Colon (tissue), 2 donors: ENCODE results near the gene FAAP20.

ENCODE experiments used
- FAIRE-seq: peaks from 2 replicates; lab custom pipeline; 2012; peaks lifted over from hg19 to GRCh38; lab: Jason Lieb, UNC
- donor health status: control.
- donor health status: control.

The FAAP20 gene

GRCh38 chr1:2194898-2195673 is 514 bp upstream of the FAAP20 start:
- FAIRE-seq, result no peak

GRCh38 chr1:2193514-2194281 is 874 bp downstream of the FAAP20 start:
- no peak for FAIRE-seq

DNA sequence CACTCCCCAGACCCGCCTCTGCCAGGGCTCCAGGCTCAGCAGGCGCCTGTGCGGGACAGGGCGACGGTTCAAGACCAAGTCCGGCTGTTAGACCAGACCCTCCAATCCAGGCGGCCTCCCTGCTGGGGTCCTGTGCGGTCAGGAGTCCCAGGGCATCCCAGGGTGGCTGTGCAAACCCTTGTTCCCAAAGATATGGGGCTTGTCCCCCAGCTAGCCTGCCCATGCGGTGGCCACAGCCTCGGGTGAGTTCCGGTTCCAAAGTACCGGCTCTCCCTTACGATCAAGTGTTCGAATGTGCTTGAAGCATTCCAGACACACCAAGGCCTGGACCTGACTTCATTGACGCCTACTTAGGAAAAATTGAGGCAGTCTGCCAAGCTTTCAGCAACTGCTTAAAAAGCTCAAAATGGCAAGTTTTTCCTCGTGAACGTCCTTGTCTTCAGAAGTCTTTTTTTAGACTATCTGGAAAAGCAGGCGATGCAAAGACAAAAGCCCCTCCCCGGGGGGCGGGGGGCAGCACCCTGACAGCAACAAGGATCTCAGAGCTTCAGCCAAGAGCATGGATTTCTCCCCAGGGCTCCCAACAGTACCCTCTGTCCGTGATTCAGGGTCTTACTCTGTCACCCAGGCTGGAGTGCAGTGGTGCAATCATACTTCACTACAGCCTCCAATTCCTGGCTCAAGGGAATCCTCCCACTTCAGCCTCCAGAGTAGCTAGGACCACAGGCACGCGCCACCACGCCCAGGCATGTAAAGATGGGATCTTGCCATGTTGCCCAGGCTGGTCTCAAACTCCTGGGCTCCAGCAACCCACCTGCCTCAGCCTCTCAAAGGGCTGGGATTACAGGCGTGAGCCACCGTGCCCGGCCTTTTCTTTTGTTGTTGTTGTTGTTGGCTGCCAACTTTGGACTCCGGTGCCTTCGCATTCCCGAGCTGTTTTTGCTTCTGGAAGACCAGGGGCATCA is 2.3 kb downstream of the FAAP20 start:
- no peak for FAIRE-seq

GRCh38 chr1:2190491-2190976 is 4.0 kb downstream of the FAAP20 start:
- FAIRE-seq, result no peak

- FAIRE-seq, result peak; percentile 38
Measured at GRCh38 chr1:2189459-2190425, 4.8 kb downstream of the FAAP20 start.

DNA sequence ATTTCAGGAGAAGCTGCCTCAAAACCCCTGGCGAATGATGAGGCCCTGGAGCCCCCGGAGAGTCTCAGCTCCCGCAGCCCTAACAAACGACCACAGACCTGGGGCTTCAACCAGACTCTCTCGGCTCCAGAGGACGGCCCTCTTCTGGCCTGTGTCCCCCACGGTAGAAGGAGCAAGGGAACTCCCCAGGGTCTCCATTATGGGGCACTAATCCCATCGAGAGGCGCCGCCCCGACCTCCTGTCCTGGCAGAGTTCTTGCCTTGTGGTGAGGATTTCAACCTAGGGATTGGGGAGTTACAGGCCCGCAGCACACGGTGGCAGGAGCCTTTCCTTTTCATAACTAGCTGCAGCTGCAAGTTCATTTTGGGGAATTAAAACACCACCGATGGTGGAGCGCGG is 6.2 kb downstream of the FAAP20 start:
- no peak for FAIRE-seq

DNA sequence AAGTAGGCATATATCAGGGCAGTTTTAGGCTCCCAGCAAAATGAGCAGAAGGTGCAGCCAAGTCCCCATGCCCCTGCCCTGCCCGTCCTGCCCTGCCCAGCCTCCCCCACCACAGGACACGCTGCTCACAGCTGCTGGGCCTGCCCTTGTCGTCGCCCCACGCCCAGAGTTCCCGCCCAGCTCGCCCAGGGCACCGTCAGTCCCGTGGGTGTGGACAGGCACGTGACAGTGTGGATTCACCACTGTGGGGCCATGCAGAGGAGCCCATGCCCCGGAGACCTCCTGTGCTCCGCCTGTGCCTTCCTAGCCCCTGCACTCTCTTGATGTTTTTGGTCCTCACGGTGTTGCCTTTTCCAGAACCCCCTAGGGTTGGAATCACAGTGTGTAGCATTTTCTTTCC is 7.0 kb downstream of the FAAP20 start:
- FAIRE-seq, result no peak

- no peak for FAIRE-seq
Measured at GRCh38 chr1:2186901-2187300, 7.7 kb downstream of the FAAP20 start.

DNA sequence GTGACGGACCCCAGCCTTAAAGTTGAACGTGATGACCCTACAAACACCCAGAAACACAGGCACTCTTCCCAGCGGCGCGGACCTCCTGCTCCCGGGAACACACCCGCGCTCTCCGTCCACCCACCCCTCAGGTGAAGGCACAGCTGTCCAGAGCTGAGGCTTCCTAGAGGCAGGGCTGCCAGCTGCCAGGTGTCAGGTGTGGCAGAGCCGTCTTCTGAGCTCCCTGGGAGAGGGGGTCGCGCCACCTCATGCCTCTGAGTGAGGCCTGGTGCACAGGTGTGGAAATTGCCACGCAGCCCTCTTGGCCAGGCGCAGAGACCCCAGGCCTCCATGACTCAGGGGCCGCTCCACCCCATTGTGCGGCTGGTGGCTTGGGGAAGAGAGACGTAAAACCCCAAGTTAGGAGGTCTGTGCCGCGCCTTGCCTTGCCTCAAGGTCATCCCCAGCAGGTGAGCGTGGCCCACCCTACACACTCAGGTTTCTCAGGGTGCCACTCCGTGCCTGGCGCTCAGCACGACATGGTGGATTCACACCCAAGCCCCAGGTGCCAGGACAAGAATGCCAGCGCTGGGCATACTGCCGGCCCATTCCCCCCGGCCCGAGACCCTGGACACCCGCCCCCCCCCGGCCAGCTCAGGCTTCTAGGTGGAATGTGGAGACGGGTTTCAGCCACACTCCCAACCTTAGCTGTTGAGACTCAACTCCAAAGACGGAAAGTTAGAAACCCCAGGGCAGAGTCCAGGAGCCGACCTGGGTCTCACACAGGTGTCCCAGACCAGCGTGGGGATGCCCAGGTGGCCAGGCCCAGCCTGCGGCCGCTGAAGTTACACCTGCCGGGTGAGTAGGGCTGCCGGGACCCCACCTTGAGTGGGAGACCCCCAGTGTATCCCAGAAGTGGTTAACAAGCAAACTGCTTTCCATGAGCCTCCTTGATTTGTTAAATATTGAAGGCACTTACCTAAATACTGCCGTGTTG is 8.4 kb downstream of the FAAP20 start:
- no peak for FAIRE-seq

DNA sequence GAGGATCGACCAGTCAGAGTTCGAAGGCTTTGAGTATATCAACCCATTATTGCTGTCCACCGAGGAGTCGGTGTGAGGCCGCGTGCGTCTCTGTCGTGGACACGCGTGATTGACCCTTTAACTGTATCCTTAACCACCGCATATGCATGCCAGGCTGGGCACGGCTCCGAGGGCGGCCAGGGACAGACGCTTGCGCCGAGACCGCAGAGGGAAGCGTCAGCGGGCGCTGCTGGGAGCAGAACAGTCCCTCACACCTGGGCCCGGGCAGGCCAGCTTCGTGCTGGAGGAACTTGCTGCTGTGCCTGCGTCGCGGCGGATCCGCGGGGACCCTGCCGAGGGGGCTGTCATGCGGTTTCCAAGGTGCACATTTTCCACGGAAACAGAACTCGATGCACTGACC is 9.6 kb downstream of the FAAP20 start:
- no peak for FAIRE-seq

DNA sequence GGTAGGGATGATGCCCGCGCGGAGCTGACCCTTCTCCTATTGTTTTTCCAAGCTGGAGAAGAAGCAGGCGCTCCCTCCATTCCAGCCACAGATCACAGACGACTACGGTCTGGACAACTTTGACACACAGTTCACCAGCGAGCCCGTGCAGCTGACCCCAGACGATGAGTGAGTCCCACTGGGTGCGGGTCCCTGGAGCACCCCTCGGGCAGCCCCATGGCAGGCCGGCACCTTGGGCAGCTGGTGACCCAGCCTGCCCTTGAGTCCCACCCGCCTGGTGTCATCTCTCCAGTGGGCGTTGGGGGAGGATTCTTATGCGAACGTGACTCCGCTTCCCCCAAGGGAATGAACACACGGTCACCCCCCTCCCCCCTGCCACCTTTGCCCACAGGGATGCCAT is 10.0 kb downstream of the FAAP20 start:
- FAIRE-seq, result no peak

DNA sequence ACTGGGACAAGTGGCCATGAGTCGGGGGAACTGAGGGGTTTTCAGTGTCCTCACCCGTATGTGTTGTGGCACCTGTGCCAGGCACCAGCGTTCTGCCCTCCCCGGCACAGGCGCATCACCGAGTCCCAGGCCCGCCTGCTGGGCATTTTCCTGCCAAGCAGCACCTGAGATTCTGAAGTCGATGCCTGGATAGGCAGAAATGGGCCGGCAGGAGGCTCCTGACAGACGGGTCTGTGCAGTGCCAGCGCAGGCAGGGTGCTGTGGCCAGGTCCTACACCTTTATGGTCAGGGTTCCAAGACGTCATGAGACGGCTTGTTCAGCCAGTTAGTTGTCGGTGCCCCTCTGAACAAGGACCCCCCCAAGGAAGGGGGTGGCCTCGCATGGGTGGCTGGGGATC is 10.6 kb downstream of the FAAP20 start:
- no peak for FAIRE-seq

DNA sequence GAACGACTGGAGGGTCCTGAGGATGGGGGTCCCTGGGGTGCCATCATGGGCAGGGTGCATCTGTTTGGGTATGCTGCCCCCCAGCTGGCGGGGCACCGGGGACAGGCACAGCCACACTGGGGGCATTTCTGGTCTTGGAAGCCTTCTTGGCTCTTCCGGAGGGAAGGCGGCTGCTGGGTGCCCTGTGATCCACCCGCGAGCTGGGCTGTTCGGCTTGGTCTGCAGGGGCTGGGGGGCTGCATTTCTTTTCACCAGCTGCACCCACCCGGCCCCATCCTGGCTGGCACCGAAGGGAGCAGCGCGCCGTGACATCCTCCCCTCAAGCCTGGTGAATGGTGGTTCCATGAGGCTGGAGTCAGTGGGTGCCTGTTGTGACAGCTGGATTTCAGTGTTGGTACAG is 12.2 kb downstream of the FAAP20 start:
- no peak for FAIRE-seq

DNA sequence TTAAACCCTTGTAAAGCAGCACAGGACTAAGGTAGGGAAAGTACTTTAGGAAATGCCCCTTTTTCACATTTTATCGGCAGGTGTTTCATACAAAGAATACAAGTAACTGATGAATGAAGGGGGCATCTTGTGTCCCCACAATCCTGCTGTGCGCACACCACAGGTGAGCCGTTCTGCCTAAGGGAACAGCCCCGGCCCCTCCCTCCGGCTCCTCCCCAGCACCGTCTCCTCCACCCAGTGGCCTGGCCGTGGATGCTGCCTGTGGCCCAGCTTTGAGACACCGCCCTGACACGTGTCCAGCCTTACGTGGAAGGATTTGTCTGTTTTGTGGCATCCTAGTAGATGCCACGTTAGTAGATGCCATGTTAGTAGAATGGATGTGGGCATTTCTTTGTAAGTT is 12.8 kb downstream of the FAAP20 start:
- no peak for FAIRE-seq

DNA sequence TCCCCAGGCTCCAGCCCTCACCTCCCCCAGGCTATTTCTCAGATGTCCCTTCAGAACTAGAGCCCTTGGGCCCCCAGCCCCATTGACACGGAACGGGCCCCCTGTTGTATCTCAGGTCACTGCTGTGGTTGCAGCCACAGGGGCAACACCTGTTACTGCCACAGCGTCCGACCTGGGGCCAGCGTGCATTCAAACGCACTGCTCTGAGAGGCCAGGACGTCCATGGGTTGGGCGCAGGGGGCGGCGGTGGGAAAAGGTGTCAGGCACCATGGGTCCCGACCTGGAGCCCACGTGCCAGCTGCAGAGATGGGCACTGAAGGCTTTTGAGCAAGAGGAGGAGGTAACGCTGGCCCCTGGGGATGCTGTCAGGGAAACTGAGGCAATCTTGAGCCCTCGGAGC is 13.3 kb downstream of the FAAP20 start:
- no peak for FAIRE-seq

DNA sequence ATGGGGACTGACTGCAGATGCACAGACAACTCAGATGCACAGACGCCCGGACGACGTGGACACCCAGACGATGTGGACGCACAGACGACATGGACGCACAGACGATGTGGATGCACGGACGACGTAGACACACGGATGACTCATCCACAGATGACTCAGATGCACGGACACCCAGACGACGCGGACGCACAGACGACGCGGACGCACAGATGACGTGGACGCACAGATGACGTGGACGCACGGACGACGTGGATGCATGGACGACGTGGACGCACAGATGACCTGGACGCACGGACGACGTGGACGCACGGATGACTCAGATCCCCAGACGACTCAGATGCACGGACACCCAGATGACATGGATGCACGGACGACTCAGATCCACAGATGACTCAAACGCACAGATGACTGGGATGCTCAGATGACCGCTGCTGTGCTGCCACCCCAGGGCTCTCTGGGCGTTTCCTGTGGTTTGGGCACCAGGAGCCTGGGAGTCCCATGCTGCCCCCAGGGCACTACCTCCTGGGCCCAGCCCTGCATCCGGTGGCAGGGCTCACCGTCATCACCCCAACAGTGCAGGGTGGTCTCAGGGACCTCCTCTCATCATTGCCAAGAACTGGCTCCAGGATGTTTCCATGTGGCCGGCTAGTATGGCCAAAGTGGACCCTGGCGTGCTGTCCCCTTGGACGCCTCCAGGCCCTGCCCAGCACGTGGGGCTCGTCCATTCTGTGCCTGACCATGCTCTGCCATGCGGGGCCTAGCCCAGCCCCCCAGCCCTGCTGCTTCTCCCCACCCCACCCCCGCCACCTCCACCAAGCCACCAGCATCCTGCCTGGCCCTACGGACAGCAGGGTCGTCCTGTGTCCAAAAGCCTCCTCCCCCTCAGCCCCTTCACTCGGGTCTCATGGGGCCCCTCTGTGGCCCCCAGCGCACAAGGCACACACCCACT is 14.0 kb downstream of the FAAP20 start:
- no peak for FAIRE-seq

GRCh38 chr1:2179283-2180013 is 15.1 kb downstream of the FAAP20 start:
- no peak for FAIRE-seq

GRCh38 chr1:2178875-2179274 is 15.7 kb downstream of the FAAP20 start:
- FAIRE-seq, result no peak
